Panc1 (cell line): ENCODE results near the gene BCORL1.

Experiments
- CTCF ChIP-seq: fragments of 450-650 bp; IDR thresholded peaks from 2 replicates; pipeline ENCODE4 v1.5.1; 2017; ENCODE audit warnings: mild to moderate bottlenecking
- POLR2AphosphoS5 ChIP-seq: IDR thresholded peaks from 2 replicates; pipeline ENCODE4 v1.6.1; 2012; ENCODE audit warnings: mild to moderate bottlenecking, low read depth, low read length, moderate library complexity

- TF ChIP-seq POLR2AphosphoS5 (no peak), CTCF (no peak)
Measured at GRCh38 chrX:130103605-130104004, 121.2 kb downstream of the BCORL1 start.
